Measurements from ENCODE around the gene LIPI.

The LIPI gene

DNA sequence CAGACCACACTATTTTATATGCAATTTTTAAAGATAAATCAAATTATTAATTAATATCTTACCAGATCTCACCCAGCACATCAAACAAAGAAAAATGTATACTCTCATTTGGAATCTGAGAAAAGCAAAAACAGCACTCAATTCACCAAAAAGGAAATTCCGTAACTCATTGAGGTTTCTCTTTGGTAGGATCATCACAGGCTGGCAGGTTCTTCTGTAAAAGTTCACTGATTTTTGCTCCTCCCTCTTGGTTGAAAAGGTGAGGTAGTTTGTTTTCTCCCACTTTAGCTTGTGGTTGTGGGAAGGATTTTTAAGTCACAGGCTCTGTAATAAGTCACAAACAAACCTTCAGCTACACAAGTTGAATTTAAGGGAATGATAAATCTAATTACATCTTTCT, at the start of gene LIPI:
LIPI (minus strand) TSS at position 218 of the 400 bp plus-strand sequence; CDS start at position 108, 110 bp downstream.
- no peak for DNase-seq (ENCODE audit: low spot score)

DNA sequence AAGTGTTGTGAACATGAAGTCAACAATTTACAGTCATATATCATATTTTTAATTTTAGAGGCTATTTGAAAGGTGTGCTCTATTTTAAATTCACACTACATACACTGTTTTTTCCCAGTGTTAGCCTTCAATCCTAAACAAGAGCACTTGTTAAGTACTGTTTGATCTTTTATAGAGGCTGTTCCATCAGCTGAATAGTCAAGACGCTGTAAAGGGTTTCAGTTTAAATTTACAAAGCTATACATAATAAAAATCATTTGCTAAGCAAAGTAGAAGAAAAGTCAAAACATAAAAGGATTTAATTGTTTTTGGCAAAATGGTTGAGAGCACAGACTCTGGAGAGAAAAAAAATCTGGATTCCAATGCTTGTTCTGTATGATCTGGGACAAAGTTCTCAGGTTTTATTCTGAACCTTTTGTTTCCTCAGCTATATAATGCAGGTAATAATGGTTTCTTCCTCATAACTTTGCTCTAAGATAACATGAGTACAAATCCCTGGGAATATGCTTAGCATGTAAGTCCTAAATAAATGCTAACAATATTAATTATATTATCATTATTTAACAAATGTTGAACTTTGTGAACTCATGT, 49.5 kb upstream of the LIPI start:
- no peak for DNase-seq (ENCODE audit: low spot score)

DNA sequence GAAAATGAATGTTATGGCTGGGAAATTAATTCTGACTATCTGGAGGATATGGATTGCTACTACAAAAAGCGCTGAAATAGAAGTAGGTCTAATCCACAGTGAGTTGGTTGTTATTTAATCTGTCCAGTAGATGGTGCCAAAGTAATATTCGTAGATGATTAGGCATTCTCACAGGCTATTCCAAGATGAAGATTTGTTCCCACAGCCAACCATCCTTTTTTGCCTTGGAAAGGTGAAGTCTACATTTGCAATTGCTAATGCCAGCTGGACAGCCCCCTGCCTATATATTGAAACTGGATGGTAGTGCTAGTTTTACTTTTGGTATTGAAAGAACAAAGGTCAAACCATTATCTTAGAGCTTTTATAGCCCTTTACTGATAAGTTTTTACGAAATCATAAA, 49.0 kb upstream of the LIPI start:
- DNase-seq (ENCODE audit: low spot score) = peak; percentile 39

GRCh38 chr21:14251336-14251735, 40.6 kb upstream of the LIPI start:
- no peak for DNase-seq (ENCODE audit: low spot score)

- DNase-seq (ENCODE audit: low spot score) = no peak
These were observed 35.0 kb upstream of the LIPI start for GRCh38 chr21:14245711-14246110.

- no peak for DNase-seq (ENCODE audit: low spot score)
These were observed 34.2 kb upstream of the LIPI start for GRCh38 chr21:14244911-14245310.

- no peak for DNase-seq (ENCODE audit: low spot score)
These were observed 33.1 kb upstream of the LIPI start for GRCh38 chr21:14243874-14244273.

DNA sequence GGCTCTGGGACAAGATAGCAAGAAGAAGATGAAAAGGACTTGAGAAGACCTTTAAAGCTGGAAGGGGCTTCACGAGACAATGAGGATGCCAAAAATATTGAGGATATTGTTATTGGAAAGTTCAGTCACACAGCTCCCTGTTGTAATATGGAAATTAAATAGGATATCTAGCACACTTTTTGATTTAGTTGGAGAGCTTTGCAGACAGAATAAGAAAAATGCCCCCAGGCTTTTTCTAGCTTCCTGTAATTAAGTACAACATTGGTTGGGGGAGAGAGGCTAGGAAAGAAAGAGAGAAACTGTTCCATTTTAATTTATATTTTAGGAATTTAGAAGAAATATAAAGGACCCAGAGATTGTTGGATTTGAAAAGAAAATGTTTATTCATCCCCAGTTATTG, 32.7 kb upstream of the LIPI start:
- no peak for DNase-seq (ENCODE audit: low spot score)

DNA sequence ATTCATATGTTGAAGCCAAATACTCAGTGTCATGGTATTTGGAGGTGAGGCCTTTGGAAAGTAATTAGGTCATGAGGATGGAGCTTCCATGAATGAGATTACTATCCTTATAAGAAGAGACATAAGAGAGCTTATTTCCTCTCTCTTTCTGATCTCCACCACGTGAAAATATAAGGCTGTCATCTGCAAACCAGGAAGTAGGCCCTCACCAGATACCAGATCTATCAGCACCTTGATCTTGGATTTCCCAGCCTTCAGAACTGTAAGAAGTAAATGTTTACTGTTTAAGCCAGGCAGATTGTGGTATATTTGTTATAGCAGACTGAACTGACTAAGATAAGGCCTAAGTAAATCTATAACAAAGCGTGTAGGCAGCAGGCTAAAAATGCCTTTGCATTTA, 30.5 kb upstream of the LIPI start:
- DNase-seq (ENCODE audit: low spot score) = no peak

- DNase-seq (ENCODE audit: low spot score) = no peak
These were observed 28.5 kb upstream of the LIPI start for GRCh38 chr21:14239281-14239680.

- DNase-seq (ENCODE audit: low spot score) = no peak
These were observed 25.4 kb upstream of the LIPI start for GRCh38 chr21:14236180-14236579.

GRCh38 chr21:14235101-14235500, 24.3 kb upstream of the LIPI start:
- no peak for DNase-seq (ENCODE audit: low spot score)

DNA sequence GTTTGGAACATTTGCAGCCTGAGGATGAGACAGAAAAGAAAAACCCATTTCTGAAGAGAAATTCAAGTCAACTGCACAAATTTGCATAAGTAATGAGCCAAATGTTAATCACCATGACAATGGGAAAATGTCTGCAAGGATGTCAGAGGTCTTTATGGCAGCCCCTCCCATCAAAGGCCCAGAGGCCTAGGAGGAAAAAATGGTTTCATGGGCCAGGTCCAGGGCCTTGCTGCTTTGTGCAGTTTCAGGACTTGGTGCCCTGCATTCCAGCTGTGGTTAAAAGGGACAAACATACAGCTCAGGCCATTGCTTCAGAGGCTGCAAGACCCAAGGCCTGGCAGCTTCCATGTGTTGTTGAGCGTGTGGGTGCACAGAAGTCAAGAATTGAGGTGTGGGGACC, 18.6 kb upstream of the LIPI start:
- no peak for DNase-seq (ENCODE audit: low spot score)

- DNase-seq (ENCODE audit: low spot score) = no peak
These were observed 12.6 kb upstream of the LIPI start for GRCh38 chr21:14223365-14223764.

GRCh38 chr21:14215971-14216641, 5.4 kb upstream of the LIPI start, which contains the start of gene RBM11:
RBM11 (plus strand) TSS chr21:14216157; CDS start chr21:14216187, 30 bp downstream.
- DNase-seq (ENCODE audit: low spot score) = peak; percentile 65

- no peak for DNase-seq (ENCODE audit: low spot score)
These were observed 2.4 kb upstream of the LIPI start for GRCh38 chr21:14213164-14213563.

DNA sequence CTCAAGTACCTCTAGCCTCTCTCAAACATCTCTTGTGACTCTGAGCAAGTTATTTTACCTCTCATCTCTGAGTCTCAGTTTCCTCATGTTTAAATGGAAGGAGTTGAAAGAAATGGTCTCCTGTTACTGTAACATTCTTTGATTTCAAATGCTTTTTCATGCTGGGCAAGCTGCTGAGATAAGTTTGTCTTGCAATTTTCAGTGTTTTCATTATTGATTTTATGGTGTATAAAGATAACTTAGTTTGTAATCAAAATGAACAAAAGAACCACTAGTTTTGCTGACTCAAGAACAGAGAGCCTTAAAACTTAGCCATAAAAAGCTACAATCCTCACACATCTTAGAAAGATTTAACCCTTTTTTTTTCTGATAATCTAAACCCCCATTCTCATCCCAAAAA, 4.5 kb downstream of the LIPI start:
- no peak for DNase-seq (ENCODE audit: low spot score)

- peak; percentile 27 for DNase-seq (ENCODE audit: low spot score)
These were observed 44.1 kb downstream of the LIPI start for GRCh38 chr21:14166463-14167223.

GRCh38 chr21:14143999-14144398, 66.8 kb downstream of the LIPI start:
- DNase-seq (ENCODE audit: low spot score) = no peak

DNA sequence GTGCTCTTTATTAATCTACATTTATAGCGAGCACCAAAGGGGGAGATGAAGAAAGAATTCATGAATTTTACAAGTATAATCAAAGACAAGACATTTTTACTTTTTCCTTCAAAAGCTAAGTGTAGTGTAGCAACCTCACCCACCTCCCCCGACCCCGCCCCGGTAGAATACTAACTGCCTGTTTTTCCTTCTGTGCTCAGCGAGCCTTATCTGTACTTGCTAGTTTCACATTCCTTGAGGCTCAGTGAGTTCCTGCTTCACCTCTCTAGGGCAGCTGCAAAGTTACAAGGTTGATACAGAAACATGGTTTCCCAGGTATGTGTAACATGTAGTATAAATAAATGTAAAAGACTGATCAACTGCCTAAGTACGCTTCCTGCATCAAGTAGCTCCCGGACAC, 86.5 kb downstream of the LIPI start:
- DNase-seq (ENCODE audit: low spot score) = no peak

- DNase-seq (ENCODE audit: low spot score) = no peak
These were observed 89.0 kb downstream of the LIPI start for GRCh38 chr21:14121719-14122118.

DNA sequence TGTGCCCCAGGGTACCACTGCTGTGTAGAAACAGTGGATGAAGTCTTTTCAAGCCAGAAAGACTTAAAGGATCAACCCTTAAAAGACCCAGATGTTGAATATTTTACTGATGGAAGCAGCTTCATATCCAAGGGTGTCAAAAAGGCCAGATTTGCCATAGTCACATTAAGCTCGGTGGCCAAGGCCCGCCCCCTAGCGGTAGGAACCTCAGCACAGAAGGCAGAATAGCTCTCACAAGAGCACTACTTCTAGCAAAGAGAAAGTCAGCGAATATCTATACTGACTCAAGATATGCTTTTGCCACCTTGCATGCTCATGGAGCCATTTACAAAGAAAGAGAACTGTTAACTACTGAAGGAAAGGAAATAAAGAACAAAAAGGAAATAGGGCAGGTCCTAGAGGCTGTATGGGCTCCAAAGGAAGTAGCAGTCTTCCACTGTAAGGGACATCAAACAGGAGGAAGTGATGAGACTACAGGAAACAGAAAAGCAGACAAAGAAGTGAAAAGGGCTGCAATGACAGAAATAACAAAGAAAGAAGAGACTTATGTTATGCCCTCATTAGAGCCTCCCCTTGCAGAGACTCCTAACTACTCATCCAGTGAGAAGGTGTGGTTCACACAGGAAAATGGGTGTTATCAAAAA, 90.5 kb downstream of the LIPI start:
- DNase-seq (ENCODE audit: low spot score) = peak; percentile 30

DNA sequence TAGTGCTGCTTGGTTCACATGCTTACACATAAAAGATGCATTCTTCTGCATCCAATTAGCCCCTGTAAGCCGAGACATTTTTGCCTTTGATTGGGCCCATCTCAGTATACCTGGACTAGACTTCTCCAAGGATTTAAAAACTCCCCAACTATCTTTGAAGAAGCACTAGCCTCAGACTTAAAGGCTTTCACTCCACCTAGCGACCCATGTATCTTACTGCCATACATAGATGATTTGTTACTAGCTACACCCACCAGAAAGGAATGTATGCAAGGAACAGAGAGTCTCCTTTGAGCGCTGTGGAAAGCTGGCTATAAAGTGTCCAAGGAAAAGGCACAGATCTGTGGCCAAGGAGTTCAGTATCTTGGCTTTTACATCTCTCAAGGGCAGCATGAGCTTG, 91.7 kb downstream of the LIPI start:
- DNase-seq (ENCODE audit: low spot score) = no peak

All from putamen (tissue), 1 donor.